Osteoblast (primary cell): ENCODE measurements around the gene G6PC2. TPM values are rescaled to one million over a fixed set of nuclear protein-coding genes. Genes with fewer than 3 reads are reported as not detected.

Source experiments
- DNase-seq: peaks from one replicate; pipeline ENCODE4 v3.0.0; 2011; ENCODE audit warnings: low spot score, mixed read lengths; ENCODE audit not compliant: insufficient read length; ENCODE audit errors: missing footprints
- H2AFZ ChIP-seq: 2 replicates; pipeline ENCODE4 v1.6.0; 2011; ENCODE audit warnings: mild to moderate bottlenecking, low read length
- H3K27ac ChIP-seq: 2 replicates; pipeline ENCODE4 v1.5.1; 2011; ENCODE audit warnings: mild to moderate bottlenecking, low read depth, low read length, moderate library complexity
- H3K27me3 ChIP-seq: 2 replicates; pipeline ENCODE4 v1.6.0; 2012; ENCODE audit warnings: mild to moderate bottlenecking, control low read depth, inconsistent platforms, low read length, moderate library complexity; ENCODE audit not compliant: insufficient read depth
- H3K36me3 ChIP-seq: 2 replicates; pipeline ENCODE4 v1.5.1; 2011; ENCODE audit warnings: mild to moderate bottlenecking, low read length, control low read depth, moderate library complexity; ENCODE audit not compliant: insufficient read depth
- H3K4me1 ChIP-seq: 2 replicates; pipeline ENCODE4 v1.5.1; 2011; ENCODE audit warnings: mild to moderate bottlenecking, low read length, control low read depth, moderate library complexity; ENCODE audit not compliant: insufficient read depth
- H3K4me2 ChIP-seq: 2 replicates; pipeline ENCODE4 v1.6.0; 2011; ENCODE audit warnings: mild to moderate bottlenecking, low read length; ENCODE audit not compliant: insufficient read depth
- H3K4me3 ChIP-seq: fragments of 200-600 bp; sonication (generic); 3 replicates; pipeline ENCODE4 v1.5.1; 2012; ENCODE audit warnings: mild to moderate bottlenecking, low read length, inconsistent platforms; ENCODE audit not compliant: insufficient read depth
- H3K79me2 ChIP-seq: 2 replicates; pipeline ENCODE4 v1.6.0; 2012; ENCODE audit warnings: mild to moderate bottlenecking, low read length, control low read depth, inconsistent platforms; ENCODE audit not compliant: insufficient read depth
- H3K9me3 ChIP-seq: 2 replicates; pipeline ENCODE4 v1.5.1; 2011; ENCODE audit warnings: low read depth, low read length, control low read depth
- H4K20me1 ChIP-seq: 2 replicates; pipeline ENCODE4 v1.6.0; 2012; ENCODE audit warnings: mild to moderate bottlenecking, low read length, control low read depth; ENCODE audit not compliant: insufficient read depth
- CTCF ChIP-seq: IDR thresholded peaks from 2 replicates; pipeline ENCODE4 v1.5.1; 2011; ENCODE audit warnings: mild to moderate bottlenecking, low read depth, low read length, moderate library complexity; ENCODE audit errors: extremely low read depth
- total RNA-seq: library from RNA; depleted of rRNA; stranded (reverse); fragments of >200 nt; gene quantifications from 2 replicates; pipeline ENCODE4 v1.2.3, GENCODE V29; 2012

The G6PC2 gene
- total RNA-seq, 1 donor = not detected

GRCh38 chr2:168952424-168952823, 51.3 kb downstream of the G6PC2 start:
- Histone ChIP-seq H2AFZ (no peak overlapping the region), H3K4me3 (no peak overlapping the region), H4K20me1 (no peaks in the 10 kb centered on the region), H3K79me2 (no peaks in the 10 kb centered on the region), H3K36me3 (no peaks in the 10 kb centered on the region), H3K4me2 (no peak overlapping the region), H3K4me1 (no peaks in the 10 kb centered on the region), H3K27ac (no peak overlapping the region), H3K9me3 (no peaks in the 10 kb centered on the region), H3K27me3 (no peaks in the 10 kb centered on the region)
- no peak for DNase-seq
- TF ChIP-seq CTCF = no peak

GRCh38 chr2:168954256-168954655, 53.2 kb downstream of the G6PC2 start:
- Histone ChIP-seq H4K20me1 (no peaks in the 10 kb centered on the region), H3K4me2 (no peak overlapping the region), H3K36me3 (no peaks in the 10 kb centered on the region), H3K4me3 (no peak overlapping the region), H3K27me3 (no peaks in the 10 kb centered on the region), H2AFZ (no peak overlapping the region), H3K27ac (no peak overlapping the region), H3K79me2 (no peaks in the 10 kb centered on the region), H3K9me3 (no peaks in the 10 kb centered on the region), H3K4me1 (no peaks in the 10 kb centered on the region)
- DNase-seq = no peak
- no peak for TF ChIP-seq CTCF

DNA sequence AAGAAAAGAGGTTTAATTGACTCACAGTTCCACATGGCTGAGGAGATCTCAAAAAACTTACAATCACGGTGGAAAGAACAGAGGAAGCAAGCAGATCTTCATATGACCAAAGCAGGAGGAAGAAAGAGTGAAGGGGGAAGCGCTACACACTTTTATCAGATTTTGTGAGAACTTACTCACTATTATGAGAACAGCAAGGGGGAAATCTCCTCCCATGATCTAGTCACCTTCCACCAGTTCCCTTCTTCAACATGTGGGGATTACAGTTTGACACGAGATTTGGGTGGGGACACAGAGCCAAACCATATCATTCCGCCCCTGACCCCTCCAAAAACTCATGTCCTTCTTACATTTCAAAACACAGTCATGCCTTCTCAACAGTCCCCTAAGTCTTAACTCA, 54.2 kb downstream of the G6PC2 start:
- H3K27me3 ChIP-seq = no peaks in the 10 kb centered on the region
- no peak overlapping the region for H3K4me2 ChIP-seq
- H2AFZ ChIP-seq = no peak overlapping the region
- DNase-seq = no peak
- H4K20me1 ChIP-seq = no peaks in the 10 kb centered on the region
- no peak for TF ChIP-seq CTCF
- H3K27ac ChIP-seq = no peak overlapping the region
- no peaks in the 10 kb centered on the region for H3K9me3 ChIP-seq
- no peaks in the 10 kb centered on the region for H3K79me2 ChIP-seq
- no peaks in the 10 kb centered on the region for H3K36me3 ChIP-seq
- H3K4me1 ChIP-seq = no peaks in the 10 kb centered on the region
- no peak overlapping the region for H3K4me3 ChIP-seq

GRCh38 chr2:168956392-168956791, 55.3 kb downstream of the G6PC2 start:
- Histone ChIP-seq H2AFZ (no peak overlapping the region), H3K4me3 (no peak overlapping the region), H3K36me3 (no peaks in the 10 kb centered on the region), H3K27me3 (no peaks in the 10 kb centered on the region), H3K27ac (no peak overlapping the region), H3K4me2 (no peak overlapping the region), H4K20me1 (no peaks in the 10 kb centered on the region), H3K4me1 (no peaks in the 10 kb centered on the region), H3K79me2 (no peaks in the 10 kb centered on the region), H3K9me3 (no peaks in the 10 kb centered on the region)
- no peak for TF ChIP-seq CTCF
- no peak for DNase-seq

Other genes starting within 250 kb of the G6PC2 start
- 0.59 and 1.4 TPM in 2 replicates for gene NOSTRIN, start 98.7 kb upstream of the G6PC2 start, total RNA-seq
- 0.88 and 1.1 TPM in 2 replicates for gene SPC25, start 10.9 kb upstream of the G6PC2 start, total RNA-seq
- gene ABCB11, start 130.0 kb downstream of the G6PC2 start, total RNA-seq = under 0.01 TPM in 1 of 2 replicates, not detected in the other
- not detected in 2 replicates for gene DHRS9, start 168.3 kb downstream of the G6PC2 start, total RNA-seq